Breast epithelium (tissue), 4 donors: ENCODE results near the gene LCAT. TPM values are rescaled to one million over a fixed set of nuclear protein-coding genes. Genes with fewer than 3 reads are reported as not detected.
A peak's percentile ranks its signal among the peaks of the same experiment; 100 is the strongest.

Experiments used
- DNase-seq, 2 donors: peaks; one replicate each; pipeline ENCODE4 v3.0.0-alpha.2; 2019; ENCODE audit warnings: low spot score in 2 of 2
- H3K27ac ChIP-seq, 2 donors: fragments of 200-600 bp; sonication (generic) in 1 of 2; one replicate each; pipeline ENCODE4 v1.5.1; 2016 to 2019; ENCODE audit warnings: mild to moderate bottlenecking in 1 of 2
- H3K27me3 ChIP-seq, 2 donors: fragments of 200-600 bp; sonication (generic) in 1 of 2; one replicate each; pipeline versions ENCODE4 v1.5.1 to v1.6.0; 2017 to 2019; ENCODE audit warnings: control low read depth in 1 of 2, mild to moderate bottlenecking in 1 of 2
- H3K36me3 ChIP-seq: fragments of 200-600 bp; one replicate; pipeline ENCODE4 v1.5.1; 2019
- H3K4me1 ChIP-seq, 2 donors: fragments of 200-600 bp; sonication (generic); one replicate each; pipeline ENCODE4 v1.5.1; 2016 to 2019; ENCODE audit warnings: control low read depth in 1 of 2
- H3K4me3 ChIP-seq, 3 donors: fragments of 200-600 bp; sonication (generic); 1 replicate in 2 of 3; 2 replicates in 1 of 3; pipeline ENCODE4 v1.5.1; 2016 to 2019; ENCODE audit warnings: mild to moderate bottlenecking in 3 of 3, moderate library complexity in 2 of 3
- H3K9me3 ChIP-seq, 2 donors: fragments of 200-600 bp; sonication (generic) in 1 of 2; one replicate each; pipeline ENCODE4 v1.5.1; 2016 to 2019; ENCODE audit warnings: control low read depth in 1 of 2
- POLR2A ChIP-seq: fragments of 450-650 bp; IDR thresholded peaks from one replicate; pipeline ENCODE4 v1.6.1; 2016; ENCODE audit warnings: antibody characterized with exemption, mild to moderate bottlenecking, moderate library complexity
- POLR2AphosphoS5 ChIP-seq, 3 donors: sonication (generic); formaldehyde crosslinking; IDR thresholded peaks; one replicate each; pipeline ENCODE4 v1.6.1; 2017; ENCODE audit warnings: antibody characterized with exemption in 3 of 3
- intact Hi-C: fragments of 100-400 bp; cut with DNase I; formaldehyde crosslinking; loops from one replicate; pipeline ENCODE4 v1.15.1; 2023; ENCODE audit warnings: low total_unique reads
- total RNA-seq, 3 donors: library from RNA; depleted of rRNA; stranded (reverse); fragments of >200 nt; gene quantifications; one replicate each; pipeline ENCODE4 v1.1.0, GENCODE V29; 2016
- TF ChIP-seq, protein P1 (sequence below), 3 donors: fragments of 450-650 bp; IDR thresholded peaks; one replicate each; pipeline ENCODE4 v1.5.1; 2016 to 2017; ENCODE audit warnings: antibody characterized with exemption in 3 of 3, mild to moderate bottlenecking in 3 of 3, moderate library complexity in 3 of 3

LCAT gene
- total RNA-seq, 3 donors from 2014 or later = 11.8 to 18.6 (median 15.4) TPM

DNA sequence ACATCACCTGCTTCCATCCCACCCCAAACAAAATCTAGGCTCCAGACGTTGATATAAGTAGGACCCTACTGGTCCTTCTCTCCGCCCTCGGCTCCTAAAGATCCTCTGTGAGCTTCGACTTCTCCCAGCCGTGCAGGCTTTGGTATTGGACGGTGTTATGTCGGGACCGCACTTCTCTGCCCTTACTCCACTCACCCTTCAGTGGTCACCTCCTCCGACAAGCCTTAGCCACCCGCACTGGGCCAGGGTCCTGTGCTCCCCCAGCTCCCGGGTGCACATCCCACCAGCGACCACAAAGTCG is 8.9 kb downstream of the LCAT start:
- Histone ChIP-seq H3K27me3 (no peaks in the 10 kb centered on the region), H3K4me3 (peak overlapping the region; percentile 84 to 89 (median 86)), H3K27ac (peak overlapping the region; percentile 89 to 98), H3K4me1 (peaks cover 9 to 12% of the 10 kb centered on the region in 2 donors), H3K9me3 (no peaks in the 10 kb centered on the region), H3K36me3 (no peaks in the 10 kb centered on the region)
- no peak for DNase-seq
- intact Hi-C loops = no loop called here
- TF ChIP-seq, protein P1, sequence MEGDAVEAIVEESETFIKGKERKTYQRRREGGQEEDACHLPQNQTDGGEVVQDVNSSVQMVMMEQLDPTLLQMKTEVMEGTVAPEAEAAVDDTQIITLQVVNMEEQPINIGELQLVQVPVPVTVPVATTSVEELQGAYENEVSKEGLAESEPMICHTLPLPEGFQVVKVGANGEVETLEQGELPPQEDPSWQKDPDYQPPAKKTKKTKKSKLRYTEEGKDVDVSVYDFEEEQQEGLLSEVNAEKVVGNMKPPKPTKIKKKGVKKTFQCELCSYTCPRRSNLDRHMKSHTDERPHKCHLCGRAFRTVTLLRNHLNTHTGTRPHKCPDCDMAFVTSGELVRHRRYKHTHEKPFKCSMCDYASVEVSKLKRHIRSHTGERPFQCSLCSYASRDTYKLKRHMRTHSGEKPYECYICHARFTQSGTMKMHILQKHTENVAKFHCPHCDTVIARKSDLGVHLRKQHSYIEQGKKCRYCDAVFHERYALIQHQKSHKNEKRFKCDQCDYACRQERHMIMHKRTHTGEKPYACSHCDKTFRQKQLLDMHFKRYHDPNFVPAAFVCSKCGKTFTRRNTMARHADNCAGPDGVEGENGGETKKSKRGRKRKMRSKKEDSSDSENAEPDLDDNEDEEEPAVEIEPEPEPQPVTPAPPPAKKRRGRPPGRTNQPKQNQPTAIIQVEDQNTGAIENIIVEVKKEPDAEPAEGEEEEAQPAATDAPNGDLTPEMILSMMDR (IDR thresholded peaks at IDR 0.05) = no peak
- TF ChIP-seq POLR2A = no peak
- no peak for TF ChIP-seq POLR2AphosphoS5 (IDR thresholded peaks at IDR 0.05)

DNA sequence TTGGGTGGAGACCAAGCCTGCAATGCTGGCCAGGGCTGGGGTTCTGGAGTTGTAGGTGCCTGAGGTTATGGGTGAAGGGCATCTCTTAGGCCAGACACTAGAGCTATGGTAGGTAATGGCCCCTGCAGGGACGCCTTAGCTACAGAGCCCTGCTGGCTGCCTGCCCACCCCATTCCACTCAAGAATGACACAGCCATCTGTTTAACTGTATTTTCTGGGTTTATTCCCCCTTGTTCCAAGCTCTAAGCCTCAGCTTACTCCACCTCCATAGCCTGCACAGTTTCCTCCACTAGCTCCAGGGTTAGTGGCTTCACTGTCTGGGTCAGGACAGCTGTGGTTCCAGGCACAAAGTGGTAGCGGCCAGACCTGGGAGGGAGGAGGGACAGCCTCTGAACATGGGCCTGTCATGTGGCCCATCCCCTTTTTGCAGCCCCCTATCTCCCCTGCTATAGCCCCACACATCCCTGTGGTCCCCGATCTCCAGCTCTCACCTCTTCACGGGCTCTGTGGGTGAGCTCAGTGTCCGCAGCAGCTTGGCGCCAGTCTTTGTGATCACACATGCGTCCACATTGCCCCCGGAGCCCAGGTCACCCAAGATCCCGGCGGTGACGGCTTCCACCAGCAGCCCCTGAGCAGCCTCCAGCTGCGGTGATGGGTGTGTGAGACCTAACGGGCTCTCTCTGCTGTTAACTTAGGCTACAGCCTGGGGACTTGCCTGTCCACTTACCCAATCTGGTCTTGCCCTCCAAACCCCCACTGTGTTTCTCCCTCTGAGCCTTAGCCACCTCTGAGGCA is 9.4 kb downstream of the LCAT start:
- Histone ChIP-seq H3K4me3 (peak overlapping the region in 2 of 3 donors; percentile 86 to 89), H3K36me3 (no peaks in the 10 kb centered on the region), H3K9me3 (no peaks in the 10 kb centered on the region), H3K27ac (peak overlapping the region in 1 of 2 donors; percentile 89), H3K27me3 (no peaks in the 10 kb centered on the region), H3K4me1 (peaks cover 9 to 12% of the 10 kb centered on the region in 2 donors)
- intact Hi-C loops = no loop called here
- TF ChIP-seq POLR2A (no peak), POLR2AphosphoS5 (IDR thresholded peaks at IDR 0.05) (no peak)
- TF ChIP-seq, protein P1 (IDR thresholded peaks at IDR 0.05) = no peak
- no peak for DNase-seq

DNA sequence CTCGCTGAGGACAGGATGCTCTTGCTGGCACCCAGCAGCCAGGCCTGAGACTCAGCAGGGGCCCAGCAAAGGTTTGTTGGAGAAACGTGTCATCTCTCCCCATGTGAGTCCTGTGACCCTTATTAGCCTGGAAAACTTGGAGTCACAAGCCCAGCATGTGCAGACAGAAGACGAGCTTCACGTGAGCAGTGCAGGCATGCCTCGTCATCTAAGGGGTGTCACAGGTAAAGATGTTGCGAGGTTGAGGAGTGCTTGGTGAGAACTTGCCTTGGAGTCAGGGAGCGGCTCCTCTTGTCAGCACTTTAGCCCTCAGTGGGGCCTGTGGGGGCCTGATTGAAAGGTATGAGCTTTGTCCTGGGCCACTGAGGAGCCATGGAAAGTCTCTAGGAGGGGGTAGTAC is 10.1 kb downstream of the LCAT start:
- H3K27ac ChIP-seq = no peak overlapping the region
- no peaks in the 10 kb centered on the region for H3K9me3 ChIP-seq
- H3K36me3 ChIP-seq = no peaks in the 10 kb centered on the region
- no peaks in the 10 kb centered on the region for H3K27me3 ChIP-seq
- DNase-seq = no peak
- intact Hi-C loops = no loop called here
- H3K4me1 ChIP-seq = peaks cover 9 to 12% of the 10 kb centered on the region in 2 donors
- no peak overlapping the region for H3K4me3 ChIP-seq
- TF ChIP-seq POLR2A = no peak
- TF ChIP-seq, protein P1 (IDR thresholded peaks at IDR 0.05) = no peak
- TF ChIP-seq POLR2AphosphoS5 (IDR thresholded peaks at IDR 0.05) = no peak

DNA sequence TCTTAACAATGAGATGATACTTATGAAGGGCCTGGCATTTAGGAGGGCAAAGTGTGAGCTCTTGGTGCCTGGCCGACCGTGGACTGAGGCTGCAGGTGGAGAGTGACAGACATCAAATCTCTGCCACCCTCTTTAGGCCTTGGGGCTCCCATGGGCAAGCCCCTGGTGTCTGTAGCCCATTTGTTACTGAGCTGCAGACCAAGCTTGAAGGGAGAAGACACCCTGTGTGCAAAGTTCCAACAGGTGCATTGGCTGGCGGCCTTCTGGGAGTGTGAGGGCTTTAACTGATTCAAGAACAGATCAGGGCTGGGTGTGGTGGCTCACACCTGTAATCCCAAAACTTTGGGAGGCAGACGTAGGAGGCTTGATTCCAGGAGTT is 11.5 kb downstream of the LCAT start:
- TF ChIP-seq POLR2AphosphoS5 (IDR thresholded peaks at IDR 0.05) = no peak
- TF ChIP-seq POLR2A = no peak
- TF ChIP-seq, protein P1 (IDR thresholded peaks at IDR 0.05) = no peak
- intact Hi-C loops = no loop called here
- no peak for DNase-seq

DNA sequence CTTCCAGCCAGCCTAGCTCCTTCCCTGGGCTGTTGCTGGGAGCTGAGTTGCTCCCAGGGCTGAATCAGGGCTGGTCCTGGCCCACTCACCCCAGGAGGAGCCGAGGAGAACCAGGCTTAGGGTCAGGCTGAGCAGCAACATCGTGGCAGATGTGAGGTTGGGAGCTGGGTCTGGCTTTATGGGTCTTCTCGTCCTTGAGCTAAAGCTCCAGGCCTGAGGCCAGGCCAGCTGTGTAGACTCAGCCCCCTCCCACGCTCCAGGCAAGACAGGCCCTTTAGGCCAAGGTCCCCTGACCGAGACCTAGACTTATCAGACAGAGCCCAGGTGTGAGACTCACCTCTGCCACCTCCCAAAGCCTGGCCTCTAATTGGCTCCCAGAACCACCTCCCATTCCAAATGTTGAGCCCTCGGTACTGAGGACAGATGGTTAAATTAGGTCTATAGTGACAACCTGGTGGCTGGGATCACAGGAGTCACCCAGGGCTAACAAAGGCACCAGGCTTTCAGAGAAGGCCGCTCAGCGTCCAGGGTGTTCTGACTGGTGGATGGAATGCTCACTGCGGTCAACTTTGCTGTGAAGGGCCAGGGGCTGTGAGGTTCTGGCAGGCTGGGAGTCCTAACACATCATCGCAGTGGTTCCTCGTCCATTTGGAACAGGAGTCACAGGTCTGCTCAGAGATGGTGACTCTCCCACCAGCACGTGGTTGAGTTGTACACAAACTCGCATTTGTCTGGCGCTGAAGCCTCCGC is 12.0 kb downstream of the LCAT start, which contains the start of gene CTRL:
Gene CTRL (minus strand): TSS at position 151 of the 750 bp plus-strand sequence. CDS start 10 bp downstream, at position 141.
- intact Hi-C loops = no loop called here
- no peaks in the 10 kb centered on the region for H3K36me3 ChIP-seq
- no peak for DNase-seq

More for the DNA sequence above, 11.5 kb downstream of the LCAT start:
- Histone ChIP-seq H3K27ac (no peak overlapping the region), H3K36me3 (no peaks in the 10 kb centered on the region), H3K9me3 (no peaks in the 10 kb centered on the region), H3K4me1 (peaks cover 9 to 12% of the 10 kb centered on the region in 2 donors), H3K4me3 (no peak overlapping the region), H3K27me3 (no peaks in the 10 kb centered on the region)

More for the DNA sequence above, 12.0 kb downstream of the LCAT start, which contains the start of gene CTRL:
- no peak within 1 kb of the TSS for H3K4me3 ChIP-seq
- H3K27me3 ChIP-seq = no peaks in the 10 kb centered on the region
- H3K9me3 ChIP-seq = no peaks in the 10 kb centered on the region
- no peak for TF ChIP-seq POLR2AphosphoS5 (IDR thresholded peaks at IDR 0.05)
- no peak within 1 kb of the TSS for H3K27ac ChIP-seq
- peaks cover 6 to 9% of the 10 kb centered on the region in 2 donors for H3K4me1 ChIP-seq
